GM18868 (cell line): ENCODE results near the gene C6orf120.

Experiments
- ATAC-seq: cut with Tn5 transposase; IDR thresholded peaks from one replicate; pipeline ENCODE4 v1.9.1; 2021; ENCODE audit warnings: mild to moderate bottlenecking, moderate library complexity; ENCODE audit not compliant: unreplicated experiment

Gene C6orf120

GRCh38 chr6:169701954-169702839, at the start of gene C6orf120, which contains the start of gene WDR27:
Gene C6orf120 (plus strand): TSS chr6:169702126. CDS start chr6:169702460, 334 bp downstream.
Gene WDR27 (minus strand): TSS chr6:169702029. CDS start chr6:169689005, 13,024 bp downstream.
- peak; percentile 93 for ATAC-seq

GRCh38 chr6:169652896-169653295, 49.0 kb upstream of the C6orf120 start:
- ATAC-seq = no peak

DNA sequence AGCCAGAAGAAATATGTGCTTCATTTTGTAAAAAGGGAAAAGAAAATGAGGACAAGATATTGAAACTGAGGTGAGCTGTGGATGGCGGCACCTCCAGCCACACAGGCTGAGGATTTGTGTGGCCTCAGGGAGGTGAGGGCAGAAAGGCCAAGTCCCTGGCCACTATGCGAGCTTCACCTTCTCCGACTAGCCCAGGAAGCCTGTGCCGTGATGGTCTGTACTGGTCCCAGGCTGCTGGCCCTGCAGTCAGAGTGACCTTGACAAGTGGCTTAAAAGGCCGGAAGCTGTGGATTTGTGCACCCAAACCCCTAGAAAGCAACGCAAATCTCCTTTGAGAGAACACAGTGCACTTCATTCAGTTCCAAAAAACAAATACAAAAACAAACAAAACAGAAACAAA, 48.2 kb upstream of the C6orf120 start:
- no peak for ATAC-seq

DNA sequence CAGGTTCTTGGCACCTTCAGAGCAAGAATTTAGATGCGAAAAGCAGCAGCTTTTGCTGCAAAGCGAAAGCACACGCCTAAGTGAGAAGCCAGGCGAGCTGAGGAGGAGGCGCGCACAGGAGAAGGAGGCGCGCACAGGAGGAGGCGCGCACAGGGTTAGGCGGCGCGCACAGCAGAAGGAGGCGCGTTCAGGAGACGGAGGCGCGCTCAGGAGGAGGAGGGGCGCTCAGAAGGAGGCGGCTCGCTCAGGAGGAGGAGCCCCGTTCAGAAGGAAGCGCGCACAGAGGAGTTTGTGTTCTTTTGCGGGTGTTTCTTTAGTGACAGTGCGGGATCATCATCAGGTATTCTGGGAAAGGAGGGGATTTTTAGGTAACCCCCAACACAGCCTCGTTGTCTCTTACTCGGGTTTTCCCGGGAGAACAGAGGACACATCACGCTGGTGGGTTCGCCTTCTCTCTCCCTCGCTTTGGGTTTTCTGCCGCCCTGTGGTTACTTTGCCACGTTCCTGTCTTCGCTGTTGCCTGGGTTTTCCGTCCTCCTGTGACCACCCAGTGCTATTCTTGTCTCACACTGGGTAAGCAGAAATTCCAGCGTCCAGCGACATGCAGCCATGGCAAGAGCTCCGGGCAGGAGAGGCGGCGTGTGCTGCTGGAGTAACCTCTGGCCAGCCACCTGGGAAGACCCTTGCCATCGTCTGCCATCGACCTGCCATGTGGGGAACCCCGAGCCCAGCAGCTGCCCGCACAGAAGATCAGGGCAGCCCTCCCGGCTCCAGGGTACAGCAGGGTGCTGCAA, 47.1 kb upstream of the C6orf120 start:
- peak; percentile 94 for ATAC-seq

DNA sequence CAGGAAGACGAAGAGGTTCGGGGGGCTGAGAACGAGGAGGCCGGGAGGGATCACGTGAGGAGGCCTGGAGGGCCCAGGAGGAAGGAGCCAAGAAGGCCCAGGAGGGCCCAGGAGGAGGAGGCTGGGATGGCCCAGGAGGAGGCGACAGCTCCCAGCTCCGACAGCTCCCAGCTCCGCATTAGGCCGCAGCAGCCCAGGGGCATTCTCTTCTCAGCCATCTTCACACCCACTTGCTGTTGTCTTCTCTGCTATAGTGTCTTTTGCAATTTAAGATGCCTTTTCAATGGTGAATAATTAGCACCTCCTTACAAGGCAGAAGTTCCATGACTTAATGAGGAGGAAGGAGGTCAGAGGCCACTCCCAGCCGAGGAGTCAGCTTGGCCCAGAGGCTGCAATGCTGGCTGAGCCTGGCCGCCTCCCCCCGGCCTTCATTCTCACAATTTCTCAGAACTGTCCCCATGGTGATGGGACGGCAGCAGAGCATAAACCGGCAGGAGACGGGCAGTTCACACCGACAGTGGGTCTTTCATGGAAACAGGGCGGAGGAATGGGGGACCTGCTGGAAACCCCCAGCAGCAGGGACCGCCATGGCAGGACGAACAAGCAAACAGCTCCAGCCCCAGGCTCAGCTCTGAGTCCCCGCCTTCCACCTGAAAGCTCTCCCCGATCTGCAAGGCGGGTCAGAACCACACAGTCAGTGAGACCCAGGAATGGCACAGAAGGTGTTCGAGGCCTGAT, 45.2 kb upstream of the C6orf120 start:
- no peak for ATAC-seq

DNA sequence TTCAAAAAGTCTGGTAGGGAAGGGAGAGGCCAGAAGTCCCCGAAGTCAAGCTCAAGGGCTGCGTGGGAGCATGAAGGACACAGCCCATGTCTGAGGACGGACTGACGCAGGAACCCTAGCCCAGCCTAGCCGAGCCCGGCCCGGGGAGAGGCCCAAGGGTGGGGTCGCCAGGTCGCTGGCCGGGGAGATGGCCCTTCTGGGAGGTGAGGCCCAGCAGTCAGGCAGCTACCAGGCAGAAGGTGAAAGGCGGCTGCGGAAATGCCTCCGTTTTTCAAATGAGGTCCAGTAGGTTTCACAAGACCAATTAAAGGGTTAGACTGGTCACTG, 44.7 kb upstream of the C6orf120 start:
- no peak for ATAC-seq

DNA sequence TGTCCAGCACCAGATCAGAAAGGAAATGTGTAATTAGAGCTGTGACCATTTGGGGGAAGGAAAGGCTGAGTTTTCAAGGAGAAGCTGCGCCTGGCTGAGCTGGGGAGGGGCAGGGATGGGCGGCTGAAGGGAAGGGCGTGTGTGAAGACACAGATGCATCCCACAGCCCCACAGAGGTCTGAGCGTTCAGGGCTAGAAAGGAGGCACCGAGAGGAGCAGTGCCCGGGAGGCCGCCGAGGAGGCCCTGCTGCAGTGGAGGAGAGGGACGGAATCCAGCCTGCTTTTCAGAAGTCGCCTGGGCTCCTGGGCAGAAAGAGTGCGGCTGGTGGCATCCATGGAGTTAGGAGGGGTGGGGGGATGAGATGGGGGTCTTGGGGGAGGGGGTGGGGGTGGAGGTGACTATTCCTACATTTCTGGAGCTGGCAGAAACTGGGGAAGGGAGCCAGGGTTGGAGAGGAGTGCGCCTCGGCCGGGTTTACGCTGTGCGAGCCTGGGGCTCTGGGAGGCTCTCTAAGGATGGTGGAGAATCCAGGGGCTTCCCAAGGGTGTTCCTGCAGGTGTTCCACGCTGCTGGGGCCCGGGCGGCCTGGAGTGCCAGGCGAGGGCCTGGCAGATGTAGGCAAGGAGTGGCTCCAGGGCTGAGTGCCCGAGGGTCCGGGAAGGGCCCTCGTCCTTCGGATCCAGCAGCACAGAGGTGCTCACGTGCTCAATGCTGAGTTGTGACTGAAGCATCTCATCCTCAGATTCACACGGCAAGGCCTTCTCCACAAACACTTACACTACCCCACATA, 41.9 kb upstream of the C6orf120 start:
- no peak for ATAC-seq

- ATAC-seq = no peak
Measured at GRCh38 chr6:169660751-169661390, 41.1 kb upstream of the C6orf120 start.

DNA sequence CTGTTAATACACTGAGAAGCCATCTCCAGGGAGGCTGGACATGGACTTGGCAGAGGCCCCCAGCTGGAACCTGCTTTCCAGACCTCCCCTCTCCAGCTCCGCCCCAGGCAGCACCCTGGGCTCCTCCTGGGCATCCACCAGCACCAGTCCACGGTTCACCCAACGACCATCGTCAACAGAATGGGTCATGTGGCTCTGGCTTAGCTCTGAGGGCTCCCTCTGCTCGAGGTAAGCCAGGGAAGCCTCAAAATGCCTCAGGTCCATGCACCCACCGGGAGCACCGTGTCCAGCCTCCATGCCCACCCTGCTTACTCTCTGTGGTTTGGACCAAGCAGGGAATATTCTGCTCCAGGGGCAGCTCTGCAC, 40.6 kb upstream of the C6orf120 start:
- no peak for ATAC-seq

- ATAC-seq = no peak
Measured at GRCh38 chr6:169663468-169663867, 38.5 kb upstream of the C6orf120 start.

DNA sequence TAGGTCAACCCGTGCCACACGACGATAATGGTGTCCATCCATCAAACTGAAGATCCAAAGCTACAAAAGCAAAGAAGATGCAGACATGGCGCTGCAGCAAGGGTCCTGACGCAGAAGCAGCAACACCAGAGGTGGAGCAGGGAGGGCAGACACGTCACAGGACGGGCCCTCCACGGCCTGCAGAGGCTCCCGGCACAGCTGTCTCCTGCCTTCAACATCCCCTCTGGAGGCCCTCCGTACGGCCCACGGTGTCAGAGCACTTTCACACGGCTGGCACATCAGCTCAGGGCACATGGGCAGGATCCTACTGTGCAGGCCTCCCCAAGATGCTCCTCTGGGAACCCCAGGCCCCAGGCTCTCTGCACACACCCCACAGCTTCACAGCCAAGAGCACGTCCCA, 37.7 kb upstream of the C6orf120 start:
- no peak for ATAC-seq

DNA sequence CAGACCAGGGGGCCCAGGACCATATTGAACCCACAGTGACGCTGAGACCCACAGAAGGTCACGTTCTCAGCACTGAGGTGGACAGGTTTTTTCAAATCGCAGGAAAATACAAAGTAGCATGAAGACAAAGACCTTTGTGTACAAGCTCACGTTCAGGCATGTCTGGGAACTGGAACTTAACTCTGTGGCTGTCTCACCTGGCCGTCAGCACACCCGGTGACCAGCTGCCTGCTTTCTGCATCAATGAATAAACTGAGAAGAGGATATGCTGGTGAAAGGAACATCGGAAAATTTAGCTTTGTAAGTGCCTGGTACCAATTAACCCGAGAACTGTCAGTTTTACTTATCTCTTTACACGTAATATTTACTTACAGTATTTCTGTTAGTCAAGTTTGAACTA, 36.6 kb upstream of the C6orf120 start:
- ATAC-seq = no peak

- ATAC-seq = no peak
Measured at GRCh38 chr6:169666441-169666840, 35.5 kb upstream of the C6orf120 start.

DNA sequence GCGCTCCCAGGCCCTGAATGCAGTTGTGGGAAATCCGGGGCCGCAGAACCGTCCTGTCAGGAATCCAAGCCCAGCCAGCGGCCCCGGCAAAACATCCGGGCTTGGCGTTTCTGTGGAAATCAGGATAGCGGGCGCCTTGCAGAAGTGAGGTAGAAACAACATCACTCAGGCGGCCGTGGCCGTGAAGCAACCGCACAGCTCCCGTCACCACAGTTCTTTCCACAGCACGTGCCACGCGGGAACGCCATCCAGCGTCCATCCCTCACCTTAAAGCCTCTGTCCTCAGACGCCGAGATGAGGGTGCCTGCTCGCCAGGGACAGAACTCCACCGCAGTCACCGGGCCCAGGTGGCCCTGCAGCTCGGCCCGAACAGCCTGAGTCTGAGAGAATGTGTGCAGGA, 34.2 kb upstream of the C6orf120 start:
- no peak for ATAC-seq

DNA sequence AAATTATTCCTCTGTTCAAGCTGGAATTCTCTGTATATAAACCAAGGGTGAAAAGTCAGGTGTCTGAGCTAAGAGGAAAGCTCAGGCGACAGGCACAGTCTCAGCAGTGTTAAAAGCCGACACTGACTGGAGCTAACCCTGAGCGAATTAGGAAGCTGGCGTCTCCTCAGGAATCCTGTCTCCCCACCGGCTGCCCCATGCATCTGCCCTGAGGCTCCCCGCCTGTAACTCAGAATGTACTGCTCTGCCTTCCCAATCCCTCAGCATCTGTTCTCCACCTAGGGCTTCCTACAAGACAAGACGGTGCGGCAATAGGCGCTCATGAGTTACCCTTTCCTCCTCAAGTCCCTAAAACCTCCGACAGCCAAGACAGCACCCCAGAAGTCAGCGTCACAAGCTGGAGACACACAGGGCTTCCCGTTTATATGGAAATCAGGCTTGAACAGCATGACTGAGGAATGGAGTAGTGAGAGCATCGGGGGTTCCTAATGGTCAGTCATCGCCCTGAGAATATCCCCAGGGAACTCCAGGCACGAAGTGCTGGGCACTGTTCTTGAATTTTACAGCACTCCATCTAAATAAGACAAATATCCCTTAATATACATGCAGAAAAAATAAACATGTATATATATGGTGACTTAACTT, 33.6 kb upstream of the C6orf120 start:
- ATAC-seq = no peak

- no peak for ATAC-seq
Measured at GRCh38 chr6:169669147-169669546, 32.8 kb upstream of the C6orf120 start.

DNA sequence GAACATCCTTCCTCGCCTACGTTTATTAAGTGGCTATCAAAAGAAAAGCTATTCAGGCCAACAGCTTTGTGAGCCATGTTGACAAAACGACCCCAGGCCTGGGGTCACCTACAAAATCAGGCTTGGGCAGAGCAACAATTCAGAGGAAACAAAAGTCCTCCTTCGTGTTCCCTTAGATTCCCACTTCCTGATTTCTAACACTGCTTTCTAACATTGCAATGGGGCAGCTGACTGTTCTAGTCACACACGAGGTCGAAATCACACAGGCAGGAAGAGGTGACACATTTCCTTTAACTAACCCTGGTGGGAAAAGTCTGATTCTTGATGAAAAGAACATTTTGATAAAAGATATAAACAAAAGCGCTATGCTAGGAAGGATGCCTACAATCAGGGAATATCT, 32.0 kb upstream of the C6orf120 start:
- ATAC-seq = no peak

- ATAC-seq = no peak
Measured at GRCh38 chr6:169671563-169671962, 30.4 kb upstream of the C6orf120 start.

- no peak for ATAC-seq
Measured at GRCh38 chr6:169675011-169675410, 26.9 kb upstream of the C6orf120 start.

GRCh38 chr6:169677096-169677495, 24.8 kb upstream of the C6orf120 start:
- no peak for ATAC-seq
